Activated CD8-positive, alpha-beta T cell treated with anti-CD3 and anti-CD28 coated beads for 36 hours (primary cell): Measurements from ENCODE around the gene GPSM1. TPM values are rescaled to one million over a fixed set of nuclear protein-coding genes. Genes with fewer than 3 reads are reported as not detected.

Experiments
- ATAC-seq: fragments of 200-7000 bp; cut with Tn5 transposase; one replicate; pipeline ENCODE4 v1.10.0; 2021; ENCODE audit warnings: mild to moderate bottlenecking, moderate library complexity
- CTCF ChIA-PET: fragments of 350-600 bp; sonication (Branson Sonifier 250); formaldehyde crosslinking; loops from one replicate; lab custom pipeline; 2021; ENCODE audit warnings: antibody characterized with exemption; lab: Charles Lee
- POLR2A ChIA-PET: fragments of 350-600 bp; sonication (Branson Sonifier 250); formaldehyde crosslinking; loops from one replicate; lab custom pipeline; 2021; ENCODE audit warnings: antibody characterized with exemption; lab: Charles Lee
- DNase-seq: peaks from one replicate; pipeline ENCODE4 v3.0.0-alpha.2; 2020
- H3K27ac Mint-ChIP-seq: one replicate; pipeline ENCODE4 v1.8.0; 2021; ENCODE audit warnings: mild to moderate bottlenecking, mixed read lengths
- H3K27me3 Mint-ChIP-seq: one replicate; pipeline ENCODE4 v1.8.0; 2021; ENCODE audit warnings: mixed read lengths
- H3K36me3 Mint-ChIP-seq: one replicate; pipeline ENCODE4 v1.8.0; 2021; ENCODE audit warnings: low read depth, mixed read lengths
- H3K4me1 Mint-ChIP-seq: one replicate; pipeline ENCODE4 v1.8.0; 2021; ENCODE audit warnings: low read depth, mixed read lengths
- H3K4me3 Mint-ChIP-seq: one replicate; pipeline ENCODE4 v1.8.0; 2021; ENCODE audit warnings: mild to moderate bottlenecking, moderate library complexity, mixed read lengths
- H3K9me3 Mint-ChIP-seq: one replicate; pipeline ENCODE4 v1.8.0; 2021; ENCODE audit warnings: mixed read lengths
- CTCF ChIP-seq: fragments of 200-600 bp; IDR thresholded peaks from one replicate; pipeline ENCODE4 v1.8.0; 2022; ENCODE audit warnings: antibody characterized with exemption, mild to moderate bottlenecking
- intact Hi-C: fragments of 100-400 bp; cut with micrococcal nuclease; formaldehyde crosslinking; loops from one replicate; pipeline ENCODE4 v1.10.0; 2022
- total RNA-seq, 2 experiments: library from RNA; stranded (reverse); gene quantifications; one replicate each; pipeline ENCODE4 v1.2.3, GENCODE V29; 2021

GPSM1 gene
- total RNA-seq, 2 experiments from 2014 or later = 8.8 to 10.0 TPM

GRCh38 chr9:136329211-136329627 lies 1.9 kb downstream of the GPSM1 start:
- Mint-ChIP-seq H3K36me3 (no peaks in the 10 kb centered on the region), H3K4me1 (peaks cover 6% of the 10 kb centered on the region), H3K27me3 (no peaks in the 10 kb centered on the region), H3K27ac (no peak overlapping the region), H3K4me3 (peak overlapping the region; percentile 56), H3K9me3 (no peaks in the 10 kb centered on the region)
- CTCF ChIA-PET = interaction anchor here (1.0 kb wide), 1 partner anchor 17 kb away, joined by 3 read pairs; no protein-coding TSS in a partner anchor
- POLR2A ChIA-PET = interaction anchor here (0.7 to 1.9 kb wide), 2 partner anchors 12 to 34 kb away, joined by 3 to 6 read pairs; partner anchors contain the start of gene DNLZ
- DNase-seq (no peak), ATAC-seq (no peak)
- no peak for TF ChIP-seq CTCF
- intact Hi-C loops = no loop called here

- no peaks in the 10 kb centered on the region for H3K9me3 Mint-ChIP-seq
- H3K4me3 Mint-ChIP-seq = no peak overlapping the region
- ChIA-PET POLR2A (interaction anchor here (0.7 kb wide), 1 partner anchor 11 kb away, joined by 3 read pairs; no protein-coding TSS in a partner anchor), CTCF (interaction anchor here (1.2 kb wide), 1 partner anchor 33 kb away, joined by 3 read pairs; the partner anchor contains the start of gene DNLZ)
- intact Hi-C loops = no loop called here
- ATAC-seq (no peak), DNase-seq (no peak)
- H3K27me3 Mint-ChIP-seq = no peaks in the 10 kb centered on the region
- H3K27ac Mint-ChIP-seq = no peak overlapping the region
- peaks cover 6% of the 10 kb centered on the region for H3K4me1 Mint-ChIP-seq
- no peak for TF ChIP-seq CTCF
- no peaks in the 10 kb centered on the region for H3K36me3 Mint-ChIP-seq
Measured at GRCh38 chr9:136329636-136330405, 2.5 kb downstream of the GPSM1 start.

GRCh38 chr9:136330406-136330990 lies 3.2 kb downstream of the GPSM1 start:
- H3K9me3 Mint-ChIP-seq = no peaks in the 10 kb centered on the region
- ChIA-PET CTCF (interaction anchor here (1.2 kb wide), 1 partner anchor 33 kb away, joined by 3 read pairs; the partner anchor contains the start of gene DNLZ), POLR2A (interaction anchor here (1.3 kb wide), 1 partner anchor 11 kb away, joined by 3 read pairs; no protein-coding TSS in a partner anchor)
- peaks cover 6% of the 10 kb centered on the region for H3K4me1 Mint-ChIP-seq
- no peak overlapping the region for H3K27ac Mint-ChIP-seq
- intact Hi-C loops = no loop called here
- H3K36me3 Mint-ChIP-seq = no peaks in the 10 kb centered on the region
- ATAC-seq = no peak
- no peaks in the 10 kb centered on the region for H3K27me3 Mint-ChIP-seq
- no peak overlapping the region for H3K4me3 Mint-ChIP-seq
- TF ChIP-seq CTCF = no peak
- DNase-seq = no peak

- Mint-ChIP-seq H3K36me3 (no peaks in the 10 kb centered on the region), H3K9me3 (no peaks in the 10 kb centered on the region), H3K27ac (no peak overlapping the region), H3K4me1 (peaks cover 6% of the 10 kb centered on the region), H3K4me3 (no peak overlapping the region), H3K27me3 (no peaks in the 10 kb centered on the region)
- ChIA-PET POLR2A (interaction anchor here (1.3 kb wide), 1 partner anchor 10 kb away, joined by 3 read pairs; no protein-coding TSS in a partner anchor), CTCF (interaction anchor here (1.2 kb wide), 1 partner anchor 32 kb away, joined by 3 read pairs; the partner anchor contains the start of gene DNLZ)
- intact Hi-C loops = no loop called here
- DNase-seq (no peak), ATAC-seq (no peak)
- no peak for TF ChIP-seq CTCF
Measured at GRCh38 chr9:136331030-136331429, 3.7 kb downstream of the GPSM1 start.
